GM12878 (cell line): Measurements from ENCODE around the gene NAALADL2. TPM values are rescaled to one million over a fixed set of nuclear protein-coding genes. Genes with fewer than 3 reads are reported as not detected.

Experiments used
- ATF2 ChIP-seq: IDR thresholded peaks from 2 replicates; pipeline ENCODE4 v1.6.1; 2012; ENCODE audit warnings: low read length, inconsistent platforms
- BHLHE40 ChIP-seq, 2 experiments: fragments of 450-650 bp in 1 of 2; IDR thresholded peaks; 2 replicates each; pipeline ENCODE4 v1.6.1; 2011 to 2017; ENCODE audit warnings: low read depth in 2 of 2, borderline replicate concordance in 1 of 2, improper control_type of control experiment in 1 of 2, low read length in 1 of 2, mild to moderate bottlenecking in 1 of 2
- CBFB ChIP-seq: IDR thresholded peaks from 2 replicates; pipeline ENCODE4 v1.6.1; 2016; ENCODE audit warnings: antibody characterized with exemption, low read depth
- CREB1 ChIP-seq: IDR thresholded peaks from 2 replicates; pipeline ENCODE4 v1.6.1; 2012; ENCODE audit warnings: low read depth, mild to moderate bottlenecking, inconsistent platforms
- EED ChIP-seq: sonication (generic); IDR thresholded peaks from 2 replicates; pipeline ENCODE4 v1.6.1; 2016; ENCODE audit warnings: antibody characterized with exemption, low read depth
- FOS ChIP-seq: IDR thresholded peaks from 3 replicates; pipeline ENCODE4 v1.6.1; 2011; ENCODE audit warnings: borderline replicate concordance; ENCODE audit not compliant: insufficient read length; ENCODE audit errors: extremely low read depth
- GABPA ChIP-seq: IDR thresholded peaks from 2 replicates; pipeline ENCODE4 v1.6.1; 2014; ENCODE audit warnings: antibody characterized with exemption, low read depth, mild to moderate bottlenecking, inconsistent platforms
- HDAC6 ChIP-seq: fragments of 200-600 bp; sonication (generic); IDR thresholded peaks from one replicate; pipeline ENCODE4 v1.8.0; 2017; ENCODE audit warnings: antibody characterized with exemption; ENCODE audit not compliant: unreplicated experiment
- IKZF1 ChIP-seq: fragments of 450-650 bp; conservative IDR thresholded peaks from 2 replicates; pipeline ENCODE4 v1.6.1; 2017; ENCODE audit warnings: antibody characterized with exemption, mild to moderate bottlenecking
- IRF5 ChIP-seq: fragments of 450-650 bp; IDR thresholded peaks from 2 replicates; pipeline ENCODE4 v1.6.1; 2017; ENCODE audit warnings: borderline replicate concordance
- JUND ChIP-seq: IDR thresholded peaks from 2 replicates; pipeline ENCODE4 v1.6.1; 2012; ENCODE audit warnings: low read depth, mild to moderate bottlenecking, low read length, improper control_type of control experiment, moderate library complexity
- KAT2A ChIP-seq: conservative IDR thresholded peaks from 2 replicates; pipeline ENCODE4 v1.6.1; 2011; ENCODE audit warnings: low read depth, low read length; ENCODE audit not compliant: control insufficient read depth
- MTA3 ChIP-seq: IDR thresholded peaks from 2 replicates; pipeline ENCODE4 v1.6.1; 2012; ENCODE audit warnings: low read length, inconsistent platforms, borderline replicate concordance
- NFIC ChIP-seq: IDR thresholded peaks from 2 replicates; pipeline ENCODE4 v1.6.1; 2012; ENCODE audit warnings: low read depth, mild to moderate bottlenecking, inconsistent platforms, low read length, moderate library complexity
- NR2C2 ChIP-seq: IDR thresholded peaks from 2 replicates; pipeline ENCODE4 v1.6.1; 2011; ENCODE audit warnings: borderline replicate concordance, low read depth; ENCODE audit not compliant: control insufficient read depth, insufficient read length
- PKNOX1 ChIP-seq: fragments of 450-650 bp; IDR thresholded peaks from 2 replicates; pipeline ENCODE4 v1.6.1; 2016; ENCODE audit warnings: mild to moderate bottlenecking
- POLR2AphosphoS2 ChIP-seq: IDR thresholded peaks from 2 replicates; pipeline ENCODE4 v1.6.1; 2011; ENCODE audit warnings: low read depth, mild to moderate bottlenecking, low read length, improper control_type of control experiment, moderate library complexity
- RFX5 ChIP-seq: IDR thresholded peaks from 2 replicates; pipeline ENCODE4 v1.6.1; 2011; ENCODE audit warnings: low read depth, low read length, improper control_type of control experiment
- SMC3 ChIP-seq: IDR thresholded peaks from 2 replicates; pipeline ENCODE4 v1.6.1; 2011; ENCODE audit warnings: low read length, improper control_type of control experiment, borderline replicate concordance
- SREBF1 ChIP-seq: IDR thresholded peaks from 2 replicates; pipeline ENCODE4 v1.6.1; 2012; ENCODE audit warnings: mild to moderate bottlenecking, low read length
- SREBF2 ChIP-seq: IDR thresholded peaks from 2 replicates; pipeline ENCODE4 v1.6.1; 2012; ENCODE audit warnings: mild to moderate bottlenecking, low read length
- ZBED1 ChIP-seq: IDR thresholded peaks from 2 replicates; pipeline ENCODE4 v1.6.1; 2016; ENCODE audit warnings: borderline replicate concordance
- ZNF24 ChIP-seq: fragments of 450-650 bp; IDR thresholded peaks from 2 replicates; pipeline ENCODE4 v1.6.1; 2017; ENCODE audit warnings: antibody characterized with exemption, mild to moderate bottlenecking
- ZNF384 ChIP-seq: IDR thresholded peaks from 2 replicates; pipeline ENCODE4 v1.6.1; 2012; ENCODE audit warnings: low read depth, mild to moderate bottlenecking, low read length, improper control_type of control experiment, borderline replicate concordance
- ZNF592 ChIP-seq: fragments of 450-650 bp; IDR thresholded peaks from 2 replicates; pipeline ENCODE4 v1.6.1; 2017; ENCODE audit warnings: mild to moderate bottlenecking, moderate library complexity
- ZNF622 ChIP-seq: fragments of 450-650 bp; IDR thresholded peaks from 2 replicates; pipeline ENCODE4 v1.6.1; 2017; ENCODE audit warnings: mild to moderate bottlenecking, inconsistent platforms
- polyA plus RNA-seq, 11 experiments: library from polyadenylated mRNA; depleted of rRNA in 4 of 11; unstranded in 6 of 11; stranded (reverse) in 5 of 11; fragments of >200 nt; fragmentation: Nextera tagmentation in 4 of 11; fragmentation: Illumina TruSeq in 1 of 11; extraction: Ambion mirVana in 4 of 11; extraction: Trizol in 1 of 11; gene quantifications; 1 replicate in 1 of 11; 2 replicates in 10 of 11; pipeline versions ENCODE4 v1.2.1 to v1.2.3, GENCODE V29; 2011 to 2016; ENCODE audit warnings: inconsistent platforms in 2 of 11, missing spikeins in 2 of 11, low read depth in 1 of 11
- total RNA-seq, 4 experiments: library from RNA; depleted of rRNA in 3 of 4; stranded (reverse); fragments of >200 nt in 3 of 4; fragmentation: Illumina TruSeq in 1 of 4; extraction: Trizol in 1 of 4; gene quantifications; 2 replicates each; pipeline versions ENCODE4 v1.2.1 to v1.2.3, GENCODE V29; 2013 to 2021

NAALADL2 gene
- total and polyA plus RNA-seq, 10 of the 15 experiments (the other 5 are each of a cell fraction or from before 2014, with no cell fraction given), result 0.06 to 10.8 (median 0.46) TPM

GRCh38 chr3:175274056-175274455, 414.9 kb downstream of the NAALADL2 start (continued):
- no peak for TF ChIP-seq NR2C2
- TF ChIP-seq EED, result peak; percentile 53; the same call in 1 of the 2 replicates
- TF ChIP-seq POLR2AphosphoS2, result peak; percentile 96
- TF ChIP-seq FOS, result no peak
- TF ChIP-seq HDAC6, result no peak
- TF ChIP-seq SMC3, result no peak
- peak; percentile 78 for TF ChIP-seq CBFB
- TF ChIP-seq ZBED1, result peak; percentile 97
- no peak for TF ChIP-seq IRF5
- peak; percentile 70 to 72; a peak in 2 of 4 replicates for TF ChIP-seq BHLHE40 (IDR thresholded peaks at IDR 0.05; ENCODE audit: borderline replicate concordance in 1 of 2, low read depth in 2 of 2, low read length in 1 of 2)
- peak; percentile 88 for TF ChIP-seq ATF2
- no peak for TF ChIP-seq SREBF2
- peak; percentile 61; the same call in 1 of the 2 replicates for TF ChIP-seq IKZF1
- TF ChIP-seq JUND, result no peak
- no peak for TF ChIP-seq MTA3
- TF ChIP-seq ZNF24, result no peak
- 0 out of 2 replicates have a peak, but pooled peaks have one; percentile 39 for TF ChIP-seq CREB1
- no peak for TF ChIP-seq GABPA
- no peak for TF ChIP-seq ZNF384
- TF ChIP-seq SREBF1, result 0 out of 2 replicates have a peak, but pooled peaks have one; percentile 19
- TF ChIP-seq KAT2A, result no peak
- no peak for TF ChIP-seq RFX5
- peak; percentile 57; the same call in 1 of the 2 replicates for TF ChIP-seq NFIC
- no peak for TF ChIP-seq ZNF622
- no peak for TF ChIP-seq ZNF592
- TF ChIP-seq PKNOX1, result 0 out of 2 replicates have a peak, but pooled peaks have one; percentile 43
